ENCODE measurements around the gene TST. TPM values are rescaled to one million over a fixed set of nuclear protein-coding genes. Genes with fewer than 3 reads are reported as not detected.
"Not testable (repeated sequence)": the region's sequence is repeated elsewhere in the genome, so short reads cannot be mapped to it uniquely, and the experiment has no call there.

Gene TST
- total RNA-seq, 4 donors from 2014 or later = 27.0 to 44.8 (median 38.6) TPM

- Histone ChIP-seq H3K27ac (replicated peaks in 1 of 4) (no peak overlapping the region), H3K4me3 (no peak overlapping the region), H3K36me3 (no peaks in the 10 kb centered on the region), H3K4me1 (no peaks in the 10 kb centered on the region), H3K27me3 (peaks cover 0 to 54% (median 6%) of the 10 kb centered on the region in 4 donors), H3K9me3 (peaks cover 0 to 6% (median 4%) of the 10 kb centered on the region in 4 donors)
- TF ChIP-seq POLR2AphosphoS5 (IDR thresholded peaks at IDR 0.05) = no peak
- no peak for TF ChIP-seq POLR2A (IDR thresholded peaks at IDR 0.05; ENCODE audit: low read depth)
- TF ChIP-seq CTCF (IDR thresholded peaks at IDR 0.05) = no peak
- no peak for TF ChIP-seq EP300 (IDR thresholded peaks at IDR 0.05)
- WGBS = 64% methylated on average over 6 of the region's 6 CpGs
- intact Hi-C loops (cut with DNase I) = no loop called here
- no peak for DNase-seq (ENCODE audit: extremely low spot score)
Measured at GRCh38 chr22:36991206-36991605, 28.0 kb downstream of the TST start.

- Histone ChIP-seq H3K36me3 (no peaks in the 10 kb centered on the region), H3K27me3 (peaks cover 0 to 54% (median 6%) of the 10 kb centered on the region in 4 donors), H3K27ac (replicated peaks in 1 of 4) (no peak overlapping the region), H3K4me3 (no peak overlapping the region), H3K4me1 (no peaks in the 10 kb centered on the region), H3K9me3 (peaks cover 0 to 12% (median 11%) of the 10 kb centered on the region in 4 donors)
- WGBS = 74% methylated on average over 6 of the region's 6 CpGs
- intact Hi-C loops (cut with DNase I) = no loop called here
- no peak for TF ChIP-seq POLR2A (IDR thresholded peaks at IDR 0.05; ENCODE audit: low read depth)
- no peak for TF ChIP-seq POLR2AphosphoS5 (IDR thresholded peaks at IDR 0.05)
- TF ChIP-seq EP300 (IDR thresholded peaks at IDR 0.05) = no peak
- TF ChIP-seq CTCF (IDR thresholded peaks at IDR 0.05) = no peak
- no peak for DNase-seq (ENCODE audit: extremely low spot score)
Measured at GRCh38 chr22:36990457-36990856, 28.8 kb downstream of the TST start.

GRCh38 chr22:36989012-36989411, 30.2 kb downstream of the TST start:
- H3K4me1 ChIP-seq; H3K36me3 ChIP-seq; H3K27ac ChIP-seq (replicated peaks in 1 of 4); H3K4me3 ChIP-seq; DNase-seq (ENCODE audit: extremely low spot score); intact Hi-C loops (cut with DNase I): not testable (repeated sequence)
- H3K27me3 ChIP-seq = peaks cover 0 to 62% (median 6%) of the 10 kb centered on the region in 4 donors
- 88% methylated on average over 4 of the region's 4 CpGs for WGBS
- peaks cover 0 to 14% (median 12%) of the 10 kb centered on the region in 4 donors for H3K9me3 ChIP-seq

GRCh38 chr22:36988075-36988832, 31.0 kb downstream of the TST start:
- Histone ChIP-seq H3K36me3 (no peaks in the 10 kb centered on the region), H3K4me3 (no peak overlapping the region)
- WGBS = 75% methylated on average over 12 of the region's 12 CpGs

More at GRCh38 chr22:36988075-36988832, 31.0 kb downstream of the TST start:
- Histone ChIP-seq H3K27ac (replicated peaks in 1 of 4) (no peak overlapping the region), H3K4me1 (no peaks in the 10 kb centered on the region), H3K27me3 (peaks cover 0 to 67% (median 6%) of the 10 kb centered on the region in 4 donors), H3K9me3 (peaks cover 0 to 14% (median 12%) of the 10 kb centered on the region in 4 donors)
- TF ChIP-seq POLR2A (IDR thresholded peaks at IDR 0.05; ENCODE audit: low read depth) (no peak), EP300 (IDR thresholded peaks at IDR 0.05) (no peak), POLR2AphosphoS5 (IDR thresholded peaks at IDR 0.05) (no peak), CTCF (IDR thresholded peaks at IDR 0.05) (no peak)
- intact Hi-C loops (cut with DNase I) = no loop called here
- no peak for DNase-seq (ENCODE audit: extremely low spot score)
